Keratinocyte (primary cell): ENCODE data around the gene TIPARP. TPM values are rescaled to one million over a fixed set of nuclear protein-coding genes. Genes with fewer than 3 reads are reported as not detected.

Source experiments
- DNase-seq: peaks from one replicate; pipeline ENCODE4 v3.0.0-alpha.2; 2011; ENCODE audit warnings: low read depth, missing footprints, low spot score
- FAIRE-seq: peaks from 2 replicates; lab custom pipeline; 2011; peaks lifted over from hg19 to GRCh38; lab: Jason Lieb, UNC
- H2AFZ ChIP-seq: 2 replicates; pipeline ENCODE4 v1.6.0; 2012; ENCODE audit warnings: low read length, control low read depth, inconsistent platforms; ENCODE audit not compliant: control insufficient read depth
- H3K27ac ChIP-seq: 2 replicates; pipeline ENCODE4 v1.5.1; 2011; ENCODE audit warnings: low read length; ENCODE audit not compliant: control insufficient read depth, insufficient read depth
- H3K27me3 ChIP-seq: 3 replicates; pipeline ENCODE4 v1.6.0; 2011; ENCODE audit warnings: low read length; ENCODE audit not compliant: control insufficient read depth, insufficient read depth; ENCODE audit errors: extremely low read depth
- H3K36me3 ChIP-seq, 2 experiments: 2 replicates in 1 of 2; 3 replicates in 1 of 2; pipeline ENCODE4 v1.5.1; 2011; ENCODE audit warnings: low read length in 2 of 2, mild to moderate bottlenecking in 1 of 2; ENCODE audit not compliant: control insufficient read depth in 2 of 2, insufficient read depth in 2 of 2; ENCODE audit errors: extremely low read depth in 1 of 2
- H3K4me1 ChIP-seq: 3 replicates; pipeline ENCODE4 v1.5.1; 2011; ENCODE audit warnings: low read length; ENCODE audit not compliant: control insufficient read depth, insufficient read depth; ENCODE audit errors: extremely low read depth
- H3K4me2 ChIP-seq: 3 replicates; pipeline ENCODE4 v1.6.0; 2011; ENCODE audit warnings: low read depth, low read length; ENCODE audit not compliant: control insufficient read depth, insufficient read depth; ENCODE audit errors: extremely low read depth
- H3K4me3 ChIP-seq, 3 experiments: fragments of 200-600 bp in 1 of 3; sonication (generic) in 1 of 3; 2 replicates in 2 of 3; 3 replicates in 1 of 3; pipeline ENCODE4 v1.5.1; 2011 to 2016; ENCODE audit warnings: low read length in 3 of 3, mild to moderate bottlenecking in 3 of 3, control low read depth in 2 of 3, inconsistent platforms in 1 of 3, low read depth in 1 of 3, mixed read lengths in 1 of 3, mixed run types in 1 of 3, moderate library complexity in 1 of 3; ENCODE audit not compliant: control insufficient read depth in 2 of 3, insufficient read depth in 2 of 3; ENCODE audit errors: extremely low read depth in 1 of 3
- H3K79me2 ChIP-seq: 2 replicates; pipeline ENCODE4 v1.6.0; 2012; ENCODE audit warnings: low read length; ENCODE audit not compliant: control insufficient read depth, insufficient read depth
- H3K9ac ChIP-seq: 3 replicates; pipeline ENCODE4 v1.6.0; 2011; ENCODE audit warnings: low read length; ENCODE audit not compliant: control insufficient read depth, insufficient read depth; ENCODE audit errors: extremely low read depth
- H3K9me1 ChIP-seq: 3 replicates; pipeline ENCODE4 v1.6.0; 2011; ENCODE audit warnings: low read length; ENCODE audit not compliant: control insufficient read depth, insufficient read depth; ENCODE audit errors: extremely low read depth
- H3K9me3 ChIP-seq: 2 replicates; pipeline ENCODE4 v1.5.1; 2012; ENCODE audit warnings: low read depth, low read length; ENCODE audit not compliant: control insufficient read depth
- H4K20me1 ChIP-seq: 3 replicates; pipeline ENCODE4 v1.6.0; 2011; ENCODE audit warnings: low read length; ENCODE audit not compliant: control insufficient read depth, insufficient read depth; ENCODE audit errors: extremely low read depth
- CTCF ChIP-seq, 3 experiments: IDR thresholded peaks in 1 of 3; conservative IDR thresholded peaks in 1 of 3; optimal IDR thresholded peaks in 1 of 3; 2 replicates in 2 of 3; 3 replicates in 1 of 3; pipeline versions ENCODE3 to v1.5.1; 2011; ENCODE audit warnings: low read length in 3 of 3, mild to moderate bottlenecking in 3 of 3, moderate library complexity in 2 of 3, control low read depth in 1 of 3, inconsistent platforms in 1 of 3; ENCODE audit not compliant: insufficient read depth in 2 of 3; ENCODE audit errors: extremely low read depth in 1 of 3
- EZH2 ChIP-seq: IDR thresholded peaks from one replicate; pipeline ENCODE4 v1.6.1; 2012; ENCODE audit warnings: inconsistent platforms, mild to moderate bottlenecking, low read length, moderate library complexity
- dilution Hi-C: fragments of 300-500 bp; cut with MboI; formaldehyde crosslinking; loops from one replicate; pipeline ENCODE4 v1.7.0; 2020; ENCODE audit warnings: low sequenced_read_pairs; ENCODE audit not compliant: extremely low pct_ligation_motif_present
- polyA plus RNA-seq, 5 experiments: library from polyadenylated mRNA; depleted of rRNA in 3 of 5; stranded (reverse) in 3 of 5; stranded (forward) in 1 of 5; unstranded in 1 of 5; fragments of >200 nt; gene quantifications; 1 replicate in 1 of 5; 2 replicates in 3 of 5; 3 replicates in 1 of 5; pipeline versions ENCODE4 v1.2.1 to v1.2.3, GENCODE V29; 2011 to 2012; ENCODE audit warnings: missing spikeins in 2 of 5, low read depth in 1 of 5, low replicate concordance in 1 of 5

The TIPARP gene
- polyA plus RNA-seq, 1 donor (not counting 4 experiments of a cell fraction or from before 2014, with no cell fraction given) = 62.0 TPM

GRCh38 chr3:156657440-156657839 lies 16.9 kb upstream of the TIPARP start:
- Histone ChIP-seq H3K27me3 (no peaks in the 10 kb centered on the region), H3K9me3 (no peaks in the 10 kb centered on the region), H3K4me1 (no peaks in the 10 kb centered on the region), H3K9ac (no peak overlapping the region), H3K36me3 (no peaks in the 10 kb centered on the region), H4K20me1 (no peaks in the 10 kb centered on the region), H3K79me2 (no peaks in the 10 kb centered on the region), H3K4me2 (no peak overlapping the region), H3K4me3 (no peak overlapping the region), H3K9me1 (no peaks in the 10 kb centered on the region), H3K27ac (no peak overlapping the region), H2AFZ (no peak overlapping the region)
- TF ChIP-seq CTCF (optimal IDR thresholded peaks at IDR 0.05 in 1 of 3, IDR thresholded peaks at IDR 0.05 in 1 of 3, conservative IDR thresholded peaks at IDR 0.05 in 1 of 3; ENCODE audit: extremely low read depth in 1 of 3, insufficient read depth in 2 of 3, low read length in 3 of 3) (no peak), EZH2 (no peak)
- dilution Hi-C loops = no loop called here
- no peak for DNase-seq
- no peak for FAIRE-seq

- FAIRE-seq (no peak), DNase-seq (no peak)
- dilution Hi-C loops = no loop called here
- H3K4me3 ChIP-seq = no peak overlapping the region
- no peaks in the 10 kb centered on the region for H3K9me3 ChIP-seq
- H3K36me3 ChIP-seq = no peaks in the 10 kb centered on the region
- no peaks in the 10 kb centered on the region for H3K9me1 ChIP-seq
- no peaks in the 10 kb centered on the region for H3K27me3 ChIP-seq
- H3K79me2 ChIP-seq = no peaks in the 10 kb centered on the region
- no peak overlapping the region for H3K9ac ChIP-seq
- no peaks in the 10 kb centered on the region for H3K4me1 ChIP-seq
- no peak overlapping the region for H3K27ac ChIP-seq
- TF ChIP-seq EZH2 = no peak
- TF ChIP-seq CTCF (optimal IDR thresholded peaks at IDR 0.05 in 1 of 3, IDR thresholded peaks at IDR 0.05 in 1 of 3, conservative IDR thresholded peaks at IDR 0.05 in 1 of 3; ENCODE audit: extremely low read depth in 1 of 3, insufficient read depth in 2 of 3, low read length in 3 of 3) = no peak
- H2AFZ ChIP-seq = no peak overlapping the region
- no peaks in the 10 kb centered on the region for H4K20me1 ChIP-seq
- no peak overlapping the region for H3K4me2 ChIP-seq
Measured at GRCh38 chr3:156657862-156658731, 16.3 kb upstream of the TIPARP start.
